CD4-positive, alpha-beta T cell treated with Interferon gamma for 1 hour (primary cell): Measurements from ENCODE around the gene RAP1GAP.
A peak's percentile ranks its signal among the peaks of the same experiment; 100 is the strongest.

Experiments
- DNase-seq: peaks from one replicate; pipeline ENCODE4 v3.0.0-alpha.2; 2020

RAP1GAP gene

DNA sequence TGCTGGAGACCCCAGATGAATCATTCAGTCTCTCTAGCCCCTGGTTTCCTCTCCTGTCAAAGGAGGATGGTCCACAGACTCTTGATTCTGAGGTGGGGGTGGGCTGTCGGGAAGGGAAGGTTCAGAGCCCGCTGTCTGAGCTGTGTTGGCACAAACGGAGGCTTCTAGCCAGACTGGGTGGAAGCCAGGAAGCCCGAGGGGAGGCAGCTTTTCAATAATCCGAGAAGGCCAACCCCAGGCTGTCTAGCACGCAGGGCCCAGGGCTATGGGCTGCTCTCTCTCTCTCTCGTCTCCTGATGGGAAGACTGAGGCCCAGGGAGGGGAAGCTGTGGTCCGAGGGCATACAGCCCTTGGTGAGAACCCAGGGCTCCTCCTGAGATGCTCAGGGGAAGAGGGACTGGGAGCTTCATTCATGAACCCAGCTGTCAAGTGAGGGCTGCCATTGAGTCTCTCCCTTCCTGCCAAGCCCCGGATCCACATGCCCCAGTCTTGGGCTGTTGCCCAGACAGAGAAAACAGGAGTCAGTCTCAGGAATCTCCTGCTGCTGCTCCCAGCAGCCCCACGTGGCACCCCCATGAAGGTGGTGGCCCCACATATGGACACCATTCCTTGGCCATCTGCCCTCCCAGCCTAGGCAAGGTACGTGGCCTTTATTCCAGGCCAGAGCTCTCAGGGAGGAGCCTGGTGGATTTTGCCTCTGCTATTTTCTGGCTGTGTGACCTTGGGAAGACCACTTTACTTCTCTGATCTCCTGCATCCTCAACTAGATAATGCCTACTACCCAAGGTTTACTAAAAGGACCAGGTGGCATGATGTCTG, 44.4 kb downstream of the RAP1GAP start:
- no peak for DNase-seq

DNA sequence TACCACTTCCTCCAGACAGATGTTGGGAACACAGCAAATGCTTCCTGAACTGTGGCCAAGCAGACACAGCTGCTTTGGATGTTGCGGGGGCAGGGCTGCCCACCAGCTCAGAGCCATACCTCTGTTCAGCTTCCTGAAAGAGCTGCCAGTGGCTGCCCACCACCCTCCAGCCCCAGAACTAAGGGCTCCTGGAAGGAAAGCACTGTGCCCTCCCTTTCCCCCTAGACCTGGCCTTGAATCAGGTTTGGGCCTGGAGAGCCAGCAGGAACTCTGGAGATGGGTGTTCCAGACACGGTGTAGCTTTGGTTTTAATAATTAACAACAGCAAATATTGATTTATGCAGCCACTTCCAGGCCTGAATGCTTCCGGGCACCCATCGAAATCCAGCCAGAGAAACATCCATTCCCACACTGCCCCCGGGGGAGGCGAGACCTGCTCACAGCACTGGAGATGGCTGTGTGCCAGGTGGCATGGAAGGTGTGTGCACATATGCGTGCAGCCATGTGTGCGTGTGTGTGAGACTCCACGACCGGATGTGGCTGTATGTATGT, 45.7 kb downstream of the RAP1GAP start:
- DNase-seq = no peak

DNA sequence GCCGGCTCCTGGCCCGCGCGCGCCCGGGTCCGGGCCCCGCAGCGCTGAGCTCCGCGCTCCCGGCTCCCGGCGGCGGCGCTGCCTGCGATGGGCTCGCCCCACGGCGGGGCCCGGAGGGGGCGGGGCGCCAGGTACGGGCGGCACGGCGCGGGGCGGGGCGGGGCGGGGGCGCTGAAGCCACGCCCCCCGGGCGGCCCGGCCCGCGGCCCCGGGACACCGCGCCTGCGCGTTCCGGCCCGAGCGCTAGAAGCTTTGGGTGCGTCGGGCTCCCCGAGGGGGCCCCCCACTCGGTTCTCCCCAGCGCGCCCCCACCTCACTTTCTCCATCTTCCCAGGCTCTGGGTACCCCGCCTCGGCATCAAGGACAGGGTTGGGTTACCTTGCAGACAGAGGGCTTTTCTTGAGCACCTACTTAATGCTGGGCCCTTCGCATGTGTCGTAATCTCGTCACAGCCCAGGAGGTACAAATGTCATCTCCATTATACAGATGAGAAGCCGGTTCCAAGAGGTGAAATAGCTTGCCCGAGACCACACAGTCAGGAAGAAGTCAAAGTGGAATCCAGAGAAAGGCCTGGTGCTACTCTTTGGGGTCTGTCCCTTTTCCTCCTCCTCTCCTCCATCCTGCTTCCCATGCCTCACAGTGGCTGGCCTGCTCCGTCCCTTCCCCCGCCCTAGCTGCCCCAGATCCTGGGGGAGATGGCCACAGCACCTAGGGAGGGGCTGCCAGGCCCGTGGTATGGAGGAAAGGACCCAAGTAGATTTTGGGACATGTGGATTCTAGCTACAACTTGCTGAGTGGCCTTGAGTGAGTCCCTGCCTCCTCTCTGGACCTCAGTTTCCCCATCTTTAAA, 46.5 kb downstream of the RAP1GAP start:
- DNase-seq = peak; percentile 32

DNA sequence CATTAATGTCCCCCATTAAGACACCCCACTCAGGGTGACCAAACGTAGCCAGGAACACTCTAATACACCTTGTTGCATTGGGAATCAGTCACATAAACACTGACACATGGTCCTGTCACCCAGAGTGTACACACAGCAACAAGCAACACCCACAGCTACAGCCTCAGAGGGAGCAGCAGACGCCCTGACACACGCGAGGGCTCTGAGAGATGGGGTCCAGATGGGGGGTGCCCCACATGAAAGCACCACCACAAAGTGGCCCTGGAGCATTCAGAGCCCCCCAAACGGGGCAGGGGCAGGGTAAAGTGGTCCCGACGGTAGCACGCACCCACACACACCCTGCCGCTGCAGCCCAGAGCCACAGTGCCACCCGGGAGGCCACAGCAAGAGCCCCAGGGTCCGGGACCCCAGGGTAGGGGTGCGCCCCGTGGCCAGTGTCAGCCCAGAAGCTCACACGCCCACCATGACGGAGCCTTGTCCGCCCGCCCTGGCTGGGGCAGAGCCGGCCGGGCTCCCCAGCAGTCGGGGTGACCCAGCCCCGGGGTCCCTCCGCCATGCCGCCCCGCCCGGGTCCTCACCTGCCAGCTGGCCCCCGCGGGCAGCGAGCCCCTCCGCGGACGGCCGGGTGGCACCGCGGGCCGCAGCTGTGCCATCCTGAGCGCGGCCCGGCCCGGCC, 47.3 kb downstream of the RAP1GAP start:
- no peak for DNase-seq

DNA sequence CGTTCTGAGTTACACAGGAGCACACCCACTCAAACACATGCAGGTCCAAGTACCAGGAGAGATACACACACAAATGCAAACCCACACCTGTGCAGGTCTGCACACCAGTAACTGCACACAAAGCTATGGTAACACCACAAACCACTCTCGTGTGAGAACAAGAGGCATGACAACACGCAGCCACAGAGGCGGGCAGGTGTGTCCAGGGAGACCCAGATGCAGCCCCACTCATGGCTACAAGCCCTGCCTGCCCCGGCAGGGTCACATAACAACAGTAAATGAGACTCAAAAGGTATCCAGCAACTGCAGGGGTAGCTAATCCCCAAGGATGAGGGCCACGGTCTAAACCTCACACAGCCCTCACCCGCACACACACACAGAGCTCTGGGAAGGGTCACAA, 48.1 kb downstream of the RAP1GAP start:
- no peak for DNase-seq

DNA sequence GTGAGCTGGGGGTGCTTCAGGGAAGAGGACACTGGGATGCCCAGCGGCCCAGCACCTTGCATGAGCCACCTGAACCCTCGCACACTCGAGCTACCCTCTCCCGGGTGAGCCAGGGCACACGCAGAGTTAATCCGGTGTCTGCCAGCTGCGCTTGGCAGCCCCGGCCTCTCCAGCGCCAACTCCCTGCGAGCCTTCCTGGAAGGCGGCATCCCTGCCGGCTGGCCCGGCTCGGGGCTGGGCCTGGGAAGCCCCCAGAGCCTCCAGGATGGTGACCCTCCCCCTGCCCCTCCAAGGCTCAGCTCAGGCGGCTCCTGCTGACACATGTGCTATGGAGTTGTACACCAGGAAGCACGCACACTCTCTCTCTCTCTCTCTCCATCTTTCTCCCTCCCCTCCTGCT, 48.7 kb downstream of the RAP1GAP start:
- DNase-seq = no peak

DNA sequence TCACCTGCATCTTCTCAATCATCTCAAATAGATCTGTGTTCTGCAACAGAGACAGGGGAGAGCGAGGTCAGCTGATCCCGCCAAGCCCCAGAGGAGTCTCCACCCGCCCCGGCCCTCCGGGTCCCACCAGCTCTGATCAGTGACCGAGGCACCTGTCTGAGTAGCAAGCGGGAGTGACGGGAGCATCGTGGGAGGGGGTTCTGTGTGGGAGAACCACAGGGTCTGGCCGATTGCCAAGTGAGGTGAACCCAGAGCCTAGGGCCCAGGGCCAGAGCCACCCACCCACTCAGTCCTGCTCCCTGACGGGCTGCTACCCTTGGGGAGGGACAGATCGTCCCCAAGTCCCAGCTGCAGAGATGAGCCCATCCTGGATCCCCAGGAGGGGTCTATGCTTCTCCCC, 49.1 kb downstream of the RAP1GAP start:
- no peak for DNase-seq

DNA sequence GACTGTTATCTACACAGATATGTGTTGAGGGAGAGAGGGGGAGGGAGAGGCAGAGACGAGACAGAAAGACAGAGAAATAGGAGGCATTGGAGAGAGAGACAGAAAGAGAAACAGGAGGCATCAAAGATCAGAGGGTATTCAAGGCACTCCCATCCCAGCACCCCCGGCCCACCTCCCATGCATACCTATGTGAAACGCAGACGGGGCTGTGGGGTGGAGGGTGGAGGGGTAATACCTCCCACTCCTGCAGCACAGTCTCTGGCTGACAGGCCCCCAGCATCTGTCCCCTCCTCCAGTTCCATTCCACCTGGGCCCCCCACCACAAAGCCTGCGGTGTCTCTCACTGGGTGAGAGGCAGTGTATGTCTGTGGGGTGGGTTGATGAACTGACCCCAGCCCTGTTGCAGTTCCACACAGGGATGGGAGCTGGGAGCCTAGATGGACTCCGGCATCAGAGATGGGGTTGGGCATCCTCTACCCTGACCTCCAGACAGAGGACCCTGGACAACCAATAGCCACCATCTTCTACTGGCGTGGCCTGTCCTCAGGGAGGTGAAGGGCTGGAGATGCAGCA, 49.7 kb downstream of the RAP1GAP start:
- DNase-seq = no peak

DNA sequence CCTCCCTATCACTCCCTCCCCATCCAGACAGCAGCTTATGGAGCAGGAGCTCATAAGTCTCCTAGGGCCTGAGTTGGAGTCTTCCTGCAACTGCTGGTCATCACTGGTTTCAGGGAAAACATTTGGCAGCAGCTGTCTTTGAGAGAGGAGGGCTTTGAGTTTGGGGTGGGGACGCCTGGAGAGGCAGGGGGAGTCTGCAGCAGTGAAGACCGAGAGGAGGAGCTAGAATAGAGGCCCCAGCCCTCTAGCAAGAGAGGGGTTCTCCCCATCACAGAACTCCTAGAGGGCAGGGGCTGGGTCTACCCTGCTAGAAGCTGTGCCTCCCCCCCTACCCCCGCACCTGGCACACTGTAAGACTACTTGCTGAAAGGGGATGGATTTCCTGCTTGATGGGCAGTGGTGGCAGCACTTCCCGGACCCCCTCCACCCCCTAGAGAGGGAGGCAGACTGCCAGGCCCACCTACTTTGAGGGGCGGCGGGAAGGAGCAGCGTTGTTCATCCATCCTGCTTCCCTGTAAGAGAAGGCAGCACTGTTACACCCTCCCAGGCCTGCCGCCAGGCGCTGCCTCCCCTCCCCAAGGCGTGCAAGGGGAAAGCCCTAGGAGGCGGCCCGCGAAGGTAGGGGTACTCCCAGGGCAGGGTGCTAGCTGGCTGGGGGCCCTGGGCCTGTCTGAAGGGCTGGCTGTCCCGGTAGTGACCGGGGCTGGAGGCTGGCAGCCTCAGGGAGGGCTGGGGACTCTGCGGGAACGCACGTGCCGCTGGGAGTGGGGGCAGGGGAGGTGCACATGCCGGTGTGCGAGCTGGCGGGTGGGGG, 50.4 kb downstream of the RAP1GAP start:
- DNase-seq = no peak

DNA sequence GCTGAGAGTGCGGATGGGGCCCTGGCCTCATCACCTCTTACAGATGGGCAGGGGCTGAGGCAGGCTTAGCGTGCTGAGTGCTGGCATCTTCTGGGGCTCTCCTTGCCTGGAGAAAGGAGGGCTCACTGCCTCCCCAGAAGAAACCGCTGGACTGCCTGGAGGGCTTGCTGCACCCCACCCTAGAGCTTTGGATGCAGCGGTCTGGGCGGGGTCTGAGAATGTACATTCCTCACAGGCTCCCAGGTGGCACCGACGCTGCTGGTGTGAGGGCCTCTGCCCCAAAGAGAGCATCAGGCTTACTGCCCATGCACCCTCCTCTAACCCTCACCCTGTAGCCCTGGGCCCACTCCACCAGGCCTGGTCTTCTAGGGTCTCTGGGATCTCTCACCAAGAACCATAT, 51.1 kb downstream of the RAP1GAP start:
- DNase-seq = no peak

DNA sequence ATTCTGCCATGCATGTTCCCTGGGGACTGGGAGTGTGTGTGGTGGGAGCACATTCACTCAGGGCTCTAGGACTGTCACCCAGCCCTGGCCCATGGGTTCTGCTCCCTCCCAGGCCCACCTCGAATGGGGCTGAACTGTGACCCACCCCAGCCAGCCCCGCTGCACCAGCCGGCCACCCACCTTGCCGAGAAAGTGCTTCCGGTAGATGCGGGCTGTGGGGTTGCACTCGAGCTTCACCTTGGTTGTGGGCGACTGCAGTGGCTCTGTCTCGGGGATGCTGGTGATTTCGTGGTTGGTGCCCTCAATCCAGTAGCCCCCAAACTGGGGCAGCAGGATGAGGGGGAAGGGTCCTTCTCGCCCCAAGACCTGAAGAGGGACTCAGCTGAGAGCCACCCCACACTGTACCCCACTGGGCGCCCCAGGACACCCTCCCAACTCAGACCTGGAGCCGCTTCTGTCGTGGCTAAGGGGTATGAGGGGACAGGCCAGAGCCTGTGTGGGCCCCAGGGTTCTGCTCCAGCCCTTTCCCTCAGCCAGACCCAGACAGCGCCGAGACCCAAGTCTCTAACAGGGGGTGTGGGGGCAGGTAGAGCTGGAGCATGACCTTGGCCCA, 51.9 kb downstream of the RAP1GAP start:
- no peak for DNase-seq

DNA sequence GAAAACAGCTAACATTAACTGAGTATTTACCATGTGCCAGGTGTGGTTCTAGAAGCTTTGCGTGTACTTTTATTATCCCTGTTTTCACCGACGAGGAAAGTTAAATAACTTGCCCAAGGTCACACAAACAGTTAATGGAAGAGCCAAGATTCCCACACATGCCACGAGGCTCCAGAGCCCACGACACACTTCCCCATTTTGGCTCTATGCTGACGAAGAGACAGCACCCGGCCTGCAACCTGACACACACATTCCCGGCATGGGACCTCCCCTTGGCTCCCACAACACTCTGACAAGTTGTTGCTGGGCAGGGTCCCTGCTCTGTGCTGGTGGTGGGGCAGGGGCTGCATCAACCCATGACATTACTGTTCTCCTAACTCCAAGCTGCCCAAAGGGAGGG, 52.8 kb downstream of the RAP1GAP start:
- no peak for DNase-seq

DNA sequence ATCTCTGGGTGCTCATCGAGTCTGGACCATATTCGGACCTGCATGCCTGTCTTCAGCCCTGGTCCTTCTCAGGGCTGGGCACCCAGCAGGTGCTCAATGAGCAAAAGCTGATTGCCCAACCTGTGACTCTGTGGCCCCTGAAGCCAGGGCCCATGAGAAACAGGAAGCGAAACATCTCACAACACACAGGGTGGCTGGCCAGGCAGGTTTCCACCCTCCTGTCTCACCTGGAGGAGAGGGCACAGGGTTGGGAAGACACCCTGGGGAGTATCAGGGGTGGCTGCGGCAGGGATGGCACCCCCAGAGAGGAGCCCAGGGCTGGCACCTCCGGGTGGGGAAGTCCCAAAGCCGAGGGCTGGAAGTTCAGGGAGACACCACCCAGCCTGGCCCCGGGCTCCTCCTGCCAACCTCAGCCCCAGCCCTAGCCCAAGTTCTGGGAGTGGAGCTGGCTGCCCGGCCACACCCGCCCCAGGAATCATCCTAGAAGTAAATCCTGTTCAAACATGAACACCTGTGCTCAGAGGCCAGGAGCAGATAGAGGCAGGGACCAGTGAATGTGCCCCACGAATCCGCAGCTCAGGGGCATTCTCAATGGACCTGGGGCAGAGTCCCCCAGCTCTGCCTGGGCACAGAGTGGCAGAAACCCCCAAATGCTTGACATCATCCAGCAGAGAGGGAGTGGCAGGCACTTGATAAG, 54.6 kb downstream of the RAP1GAP start:
- no peak for DNase-seq

DNA sequence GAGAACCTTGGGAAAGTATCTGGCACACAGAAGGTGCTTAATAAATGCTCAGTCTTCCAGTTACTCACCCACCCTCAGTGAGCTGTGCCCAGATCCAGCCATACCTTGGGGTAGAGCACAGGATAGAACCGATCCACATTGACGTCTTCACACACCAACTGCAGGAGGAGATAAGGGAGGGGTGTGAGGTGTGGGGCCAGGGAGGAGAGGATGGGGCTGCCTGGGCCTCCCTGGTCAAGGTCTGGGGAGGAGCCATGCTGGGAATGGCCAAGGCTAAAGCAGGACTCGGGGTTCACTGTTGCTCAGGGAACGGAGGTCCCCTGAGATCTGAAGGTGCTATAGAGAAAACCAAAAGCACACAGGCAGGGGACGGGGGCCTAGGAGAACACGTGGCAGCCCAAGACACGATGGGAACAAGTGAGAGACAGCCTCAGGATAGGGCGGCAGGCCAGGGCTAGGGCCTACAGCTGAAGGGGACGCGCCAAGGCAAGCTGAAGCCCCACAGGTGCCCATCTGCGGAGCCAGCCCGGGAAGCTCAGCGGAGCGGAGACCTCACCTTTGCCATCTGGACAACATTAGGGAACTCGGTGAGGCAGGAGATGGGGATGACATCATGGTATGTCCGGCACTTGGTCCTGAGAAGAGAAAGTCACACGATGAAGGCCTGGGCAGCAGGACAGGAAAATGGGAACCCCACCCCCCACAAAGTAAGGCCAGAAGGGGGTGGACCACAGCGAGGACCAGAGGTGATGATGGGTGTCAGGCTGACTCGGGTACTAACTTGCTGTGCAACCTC, 55.9 kb downstream of the RAP1GAP start:
- no peak for DNase-seq

DNA sequence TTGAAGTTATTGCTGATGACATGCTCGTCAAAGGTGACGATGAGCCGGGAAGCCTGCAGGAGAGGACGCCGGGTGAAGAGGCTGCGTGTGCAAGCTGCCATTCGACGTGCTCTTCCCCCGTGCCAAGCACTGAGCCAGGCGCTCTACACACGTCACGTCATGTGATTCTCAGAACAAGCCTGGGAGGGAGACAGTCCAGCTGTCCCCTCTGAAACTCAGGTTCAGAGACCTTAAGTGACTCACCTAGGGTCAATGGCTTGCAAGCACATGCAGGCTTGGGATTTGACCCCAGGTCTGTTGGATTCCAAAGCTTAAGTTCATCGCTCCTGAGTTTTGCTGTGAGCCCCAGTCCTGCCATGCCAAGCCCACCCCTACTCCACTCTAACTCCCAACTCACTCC, 57.1 kb downstream of the RAP1GAP start:
- no peak for DNase-seq

DNA sequence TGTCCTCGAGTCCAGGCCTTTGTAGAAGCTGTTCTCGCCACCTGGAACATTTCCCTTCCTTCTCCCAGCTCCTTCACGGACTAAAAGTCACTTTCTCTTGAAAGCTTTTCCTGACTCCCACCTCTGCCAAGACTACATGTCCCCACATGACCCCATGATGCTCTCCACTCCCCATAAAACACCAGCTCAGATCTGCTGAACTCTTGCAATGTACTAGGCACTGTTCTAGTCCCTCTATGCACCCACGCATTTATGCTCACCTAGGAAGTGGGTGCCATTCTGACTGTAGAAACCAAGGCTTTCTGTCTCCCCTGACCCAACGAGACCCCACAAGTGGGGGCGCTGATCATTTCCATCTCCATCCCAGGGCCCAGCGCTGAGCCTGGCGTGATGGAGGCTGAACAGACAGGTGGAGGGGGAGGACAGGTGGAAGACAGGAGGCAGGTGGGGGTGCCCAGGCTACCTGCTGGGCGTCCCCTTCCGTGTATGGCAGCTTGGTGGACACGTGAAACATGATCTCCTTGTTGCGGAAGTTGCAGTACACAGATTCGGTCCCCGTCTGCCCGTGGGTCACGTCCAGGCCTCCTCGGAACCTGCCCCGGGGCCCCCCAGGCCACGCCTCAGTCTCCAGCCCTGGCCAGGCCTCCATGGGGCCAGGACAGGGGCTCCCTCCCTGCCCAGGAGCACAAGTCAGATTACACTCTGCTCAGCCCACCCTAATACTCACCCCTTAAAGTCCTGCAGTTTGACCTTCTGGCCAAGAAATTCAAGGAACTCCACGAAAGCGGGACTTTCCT, 58.0 kb downstream of the RAP1GAP start:
- no peak for DNase-seq

DNA sequence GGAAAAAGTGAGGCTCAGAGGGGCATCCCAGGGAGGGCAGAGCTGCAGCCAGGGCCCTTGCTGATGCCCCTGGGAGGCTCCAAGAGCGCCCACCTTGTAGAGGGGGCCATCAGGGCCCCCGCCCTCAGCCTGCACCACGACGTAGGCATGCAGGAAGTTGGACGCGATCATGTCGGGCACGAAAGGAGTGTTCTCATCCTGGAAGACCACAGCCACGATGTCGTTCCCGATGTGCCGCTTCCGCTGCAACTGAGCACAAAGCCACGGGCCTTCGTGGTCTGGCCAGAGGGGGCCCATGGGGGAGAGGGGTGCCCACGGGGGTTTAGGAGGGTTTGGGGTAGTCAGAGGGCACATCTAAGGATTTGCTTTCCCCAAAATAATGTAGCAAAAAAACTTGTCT, 59.1 kb downstream of the RAP1GAP start:
- no peak for DNase-seq

DNA sequence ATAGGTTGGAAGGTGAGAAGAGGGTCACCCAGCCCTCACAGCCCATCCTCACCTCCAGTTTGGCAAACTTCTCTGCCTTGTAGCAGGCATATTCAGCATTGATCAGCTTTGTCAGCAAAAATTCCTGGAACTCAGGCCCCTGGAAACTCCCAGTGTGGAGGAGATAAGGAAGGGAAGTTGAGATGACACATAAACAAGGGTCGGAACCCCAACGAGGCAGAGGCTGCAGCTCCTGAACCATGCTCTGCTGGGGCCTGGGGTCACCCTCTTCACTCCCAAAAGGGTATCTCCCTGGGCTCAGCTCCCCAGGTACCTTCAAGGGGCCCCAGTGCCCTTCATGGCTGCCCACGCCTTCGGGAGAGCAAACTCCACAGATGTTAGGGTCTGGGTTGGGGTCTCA, 60.4 kb downstream of the RAP1GAP start:
- no peak for DNase-seq
